Activated T-cell treated with anti-CD3 and anti-CD28 coated beads, Interleukin-2, amount 50 U/mL, for 24 hours (primary cell): Measurements from ENCODE around the gene TLR3.

Experiments used
- DNase-seq: peaks from one replicate; pipeline ENCODE4 v3.0.0-alpha.2; 2020
- H3K27ac Mint-ChIP-seq: 2 replicates; pipeline ENCODE4 v1.8.0; 2020; ENCODE audit warnings: mild to moderate bottlenecking, mixed read lengths
- H3K27me3 Mint-ChIP-seq: 2 replicates; pipeline ENCODE4 v1.8.0; 2020; ENCODE audit warnings: mixed read lengths
- H3K36me3 Mint-ChIP-seq: 2 replicates; pipeline ENCODE4 v1.8.0; 2020; ENCODE audit warnings: low read depth, mixed read lengths
- H3K4me1 Mint-ChIP-seq: 2 replicates; pipeline ENCODE4 v1.8.0; 2020; ENCODE audit warnings: low read depth, mixed read lengths
- H3K4me3 Mint-ChIP-seq: 2 replicates; pipeline ENCODE4 v1.8.0; 2020; ENCODE audit warnings: mild to moderate bottlenecking, moderate library complexity, mixed read lengths
- H3K9me3 Mint-ChIP-seq: 2 replicates; pipeline ENCODE4 v1.8.0; 2020; ENCODE audit warnings: mixed read lengths

Gene TLR3

DNA sequence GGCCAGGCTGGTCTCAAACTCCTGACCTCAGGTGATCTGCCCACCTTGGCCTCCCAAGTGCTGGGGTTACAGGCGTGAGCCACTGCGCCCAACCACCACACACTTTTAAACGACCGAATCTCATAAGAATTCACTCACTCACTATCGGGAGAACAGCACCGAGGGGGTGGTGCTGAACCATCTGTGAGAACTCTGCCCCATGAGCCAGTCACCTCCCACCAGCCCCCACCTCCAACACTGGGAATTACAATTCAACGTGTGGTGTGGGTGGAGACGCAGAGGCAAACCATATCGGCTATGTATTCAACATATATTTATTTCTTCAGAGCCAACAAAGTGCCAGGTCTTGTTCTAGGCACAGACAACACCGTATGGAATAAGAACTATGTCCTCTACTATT, 3.6 kb downstream of the TLR3 start:
- Mint-ChIP-seq H3K27me3 (no peaks in the 10 kb centered on the region), H3K9me3 (no peaks in the 10 kb centered on the region), H3K4me1 (peaks cover 18% of the 10 kb centered on the region), H3K36me3 (no peaks in the 10 kb centered on the region), H3K27ac (no peak overlapping the region), H3K4me3 (no peak overlapping the region)
- no peak for DNase-seq

DNA sequence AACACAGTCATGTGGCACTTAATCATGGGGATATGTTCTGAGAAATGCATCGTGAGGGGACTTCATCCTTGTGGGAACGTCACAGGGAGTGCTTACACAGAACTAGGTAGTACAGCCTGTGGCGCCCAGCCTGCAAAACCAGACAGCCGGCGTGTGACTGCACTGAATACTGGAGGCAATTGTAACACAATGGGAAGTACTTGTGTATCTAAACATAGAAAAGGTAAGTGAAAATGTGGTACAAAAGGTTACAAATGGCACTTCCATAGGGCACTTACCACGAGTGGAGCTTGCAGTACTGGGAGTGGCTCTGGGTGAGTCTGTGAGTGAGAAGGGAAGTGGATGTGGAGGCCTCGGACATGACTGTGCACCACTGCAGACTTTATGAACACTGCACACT, 5.2 kb downstream of the TLR3 start:
- H3K4me1 Mint-ChIP-seq, result peaks cover 7% of the 10 kb centered on the region
- DNase-seq, result no peak
- H3K9me3 Mint-ChIP-seq, result no peaks in the 10 kb centered on the region

DNA sequence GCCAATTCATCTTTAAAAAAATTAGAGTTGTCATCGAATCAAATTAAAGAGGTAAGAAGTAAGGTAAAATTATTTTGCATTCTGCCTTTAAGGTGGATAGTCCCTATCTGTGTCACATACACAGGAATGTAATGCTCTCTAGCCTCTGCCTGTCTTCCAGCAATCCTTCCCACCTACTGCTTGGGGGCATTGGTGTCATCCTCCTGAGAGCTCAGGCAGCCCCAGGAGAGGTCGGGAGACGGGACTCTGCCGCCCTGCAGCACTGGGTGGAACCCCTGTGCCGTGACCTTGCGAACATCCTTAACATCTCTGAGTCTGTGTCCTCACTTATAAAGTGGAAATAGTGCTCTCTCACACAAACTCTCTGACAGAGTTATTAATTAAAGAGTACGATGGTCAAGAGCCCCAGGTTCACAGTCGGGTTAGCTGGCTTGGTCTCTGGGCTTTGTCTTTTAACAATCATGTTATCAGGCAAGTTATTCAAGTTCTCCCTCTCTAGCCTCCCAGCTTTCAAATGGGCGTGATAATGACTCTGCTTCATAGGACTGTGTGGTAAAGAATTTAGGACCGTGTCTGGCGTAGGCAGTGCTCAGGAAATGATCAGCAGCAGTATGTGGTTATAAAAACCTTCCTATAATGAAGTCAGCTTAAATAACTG, 10.2 kb downstream of the TLR3 start:
- DNase-seq, result no peak
- H3K27ac Mint-ChIP-seq, result no peak overlapping the region
- H3K4me3 Mint-ChIP-seq, result no peak overlapping the region
- H3K4me1 Mint-ChIP-seq, result no peaks in the 10 kb centered on the region
- H3K9me3 Mint-ChIP-seq, result no peaks in the 10 kb centered on the region
- no peaks in the 10 kb centered on the region for H3K36me3 Mint-ChIP-seq
- peaks cover 6% of the 10 kb centered on the region for H3K27me3 Mint-ChIP-seq

More for the DNA sequence above, 5.2 kb downstream of the TLR3 start:
- H3K27me3 Mint-ChIP-seq, result no peaks in the 10 kb centered on the region
- no peaks in the 10 kb centered on the region for H3K36me3 Mint-ChIP-seq
- no peak overlapping the region for H3K4me3 Mint-ChIP-seq
- H3K27ac Mint-ChIP-seq, result no peak overlapping the region

DNA sequence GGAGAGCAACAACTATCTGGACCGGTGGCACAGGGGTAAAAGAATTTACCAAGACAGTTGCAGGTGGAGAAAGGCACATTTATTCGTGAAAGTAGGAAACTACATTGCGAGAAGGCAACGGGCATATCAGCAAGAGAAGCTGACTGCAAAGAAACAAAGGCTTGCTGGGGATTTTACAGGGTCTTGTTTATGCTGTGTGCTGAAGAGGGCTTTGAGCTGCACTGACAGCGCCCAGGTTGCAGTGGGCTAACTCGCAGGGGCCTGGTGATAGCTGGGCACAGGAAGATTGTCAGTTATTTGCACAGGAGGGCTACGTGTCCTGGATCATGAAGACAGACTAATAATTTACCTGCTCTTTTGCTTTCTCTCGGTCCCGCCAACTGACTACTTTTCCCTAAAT, 10.7 kb downstream of the TLR3 start:
- DNase-seq, result no peak
- H3K27me3 Mint-ChIP-seq, result peaks cover 6% of the 10 kb centered on the region
- H3K9me3 Mint-ChIP-seq, result no peaks in the 10 kb centered on the region
- H3K27ac Mint-ChIP-seq, result no peak overlapping the region
- H3K4me3 Mint-ChIP-seq, result no peak overlapping the region
- no peaks in the 10 kb centered on the region for H3K36me3 Mint-ChIP-seq
- no peaks in the 10 kb centered on the region for H3K4me1 Mint-ChIP-seq

DNA sequence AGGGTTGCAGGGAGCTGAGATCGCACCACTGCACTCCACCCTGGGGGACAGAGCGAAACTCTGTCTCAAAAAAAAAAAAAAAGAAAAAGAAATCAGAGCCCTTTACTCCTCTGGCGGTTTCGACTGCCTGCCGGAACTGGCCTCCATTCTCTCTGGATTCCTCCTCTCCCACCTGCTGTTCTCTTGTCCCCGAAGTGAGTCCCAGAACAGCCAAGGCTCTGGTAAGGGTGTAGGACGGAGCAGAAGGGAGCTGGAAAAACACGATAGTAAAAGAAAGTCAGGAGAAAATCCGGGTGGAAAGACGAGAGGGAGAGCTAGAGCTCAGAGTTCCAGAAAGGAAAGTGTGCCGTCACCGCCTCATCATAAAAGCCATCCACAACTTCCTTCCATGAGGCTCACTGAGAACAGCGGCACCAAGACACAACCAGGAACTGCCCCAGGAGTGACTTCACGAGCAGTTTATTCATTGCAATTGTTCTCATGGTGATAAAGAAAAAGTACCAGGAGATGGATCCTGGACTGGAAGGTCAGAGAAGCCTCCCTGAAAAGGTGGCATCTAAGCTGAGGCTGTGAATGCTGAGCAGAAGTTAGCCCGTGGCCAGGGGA, 12.3 kb downstream of the TLR3 start:
- no peak for DNase-seq
- Mint-ChIP-seq H3K9me3 (no peaks in the 10 kb centered on the region), H3K4me3 (no peak overlapping the region), H3K27me3 (peaks cover 6% of the 10 kb centered on the region), H3K27ac (no peak overlapping the region), H3K4me1 (no peaks in the 10 kb centered on the region), H3K36me3 (no peaks in the 10 kb centered on the region)

DNA sequence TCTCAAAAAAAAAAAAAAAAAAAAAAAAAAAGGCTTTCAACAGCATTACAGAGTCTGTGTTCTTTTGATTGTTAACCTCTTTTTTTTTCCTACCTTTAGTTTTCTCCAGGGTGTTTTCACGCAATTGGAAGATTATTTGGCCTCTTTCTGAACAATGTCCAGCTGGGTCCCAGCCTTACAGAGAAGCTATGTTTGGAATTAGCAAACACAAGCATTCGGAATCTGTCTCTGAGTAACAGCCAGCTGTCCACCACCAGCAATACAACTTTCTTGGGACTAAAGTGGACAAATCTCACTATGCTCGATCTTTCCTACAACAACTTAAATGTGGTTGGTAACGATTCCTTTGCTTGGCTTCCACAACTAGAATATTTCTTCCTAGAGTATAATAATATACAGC, 13.3 kb downstream of the TLR3 start:
- no peaks in the 10 kb centered on the region for H3K4me1 Mint-ChIP-seq
- H3K27me3 Mint-ChIP-seq, result peaks cover 7% of the 10 kb centered on the region
- H3K27ac Mint-ChIP-seq, result no peak overlapping the region
- no peaks in the 10 kb centered on the region for H3K9me3 Mint-ChIP-seq
- no peak overlapping the region for H3K4me3 Mint-ChIP-seq
- no peak for DNase-seq
- no peaks in the 10 kb centered on the region for H3K36me3 Mint-ChIP-seq

DNA sequence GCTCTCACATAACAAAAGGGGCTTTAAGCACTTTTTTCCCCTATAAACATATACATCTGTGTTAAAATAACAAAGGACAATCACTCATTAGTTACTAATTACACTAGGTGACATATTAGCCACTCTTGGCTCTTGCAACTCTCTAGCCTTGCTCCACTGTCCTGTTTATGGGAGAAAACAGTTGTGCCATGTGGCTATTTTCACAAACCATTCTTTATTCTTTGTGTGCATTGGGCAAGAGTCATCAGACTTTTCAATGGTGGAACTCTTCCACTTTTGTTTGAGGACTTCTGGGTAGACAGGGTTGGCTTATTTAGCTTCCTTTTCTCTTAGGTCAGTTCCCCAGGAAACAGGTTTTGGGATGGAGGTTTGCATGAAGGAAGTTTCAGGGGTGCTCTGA, 19.6 kb downstream of the TLR3 start:
- Mint-ChIP-seq H3K4me1 (no peaks in the 10 kb centered on the region), H3K4me3 (no peak overlapping the region), H3K36me3 (no peaks in the 10 kb centered on the region), H3K9me3 (no peaks in the 10 kb centered on the region), H3K27ac (no peak overlapping the region), H3K27me3 (peaks cover 14% of the 10 kb centered on the region)
- no peak for DNase-seq

DNA sequence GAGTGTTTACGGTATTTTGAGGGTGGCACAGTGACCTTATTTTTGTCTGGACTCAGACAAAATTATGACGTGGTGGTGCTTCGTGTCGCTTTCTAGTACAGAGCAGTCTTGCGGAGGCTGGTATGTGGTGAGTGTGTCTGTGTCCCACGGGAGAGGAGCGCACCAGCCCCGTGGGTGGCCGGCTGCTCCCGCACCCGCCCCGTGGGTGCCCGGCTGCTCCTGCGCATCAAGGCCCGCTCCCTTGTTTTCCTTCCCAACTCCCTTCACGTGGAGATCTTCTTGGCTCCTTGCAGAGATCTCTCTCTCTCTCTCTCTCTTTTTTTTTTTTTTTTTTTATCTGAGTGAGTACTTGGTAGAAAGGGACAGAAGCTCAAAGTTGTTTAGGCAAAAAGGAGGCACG, 23.3 kb downstream of the TLR3 start:
- no peak for DNase-seq
- Mint-ChIP-seq H3K4me1 (no peaks in the 10 kb centered on the region), H3K9me3 (no peaks in the 10 kb centered on the region), H3K36me3 (no peaks in the 10 kb centered on the region), H3K4me3 (no peak overlapping the region), H3K27ac (no peak overlapping the region), H3K27me3 (peaks cover 25% of the 10 kb centered on the region)

DNA sequence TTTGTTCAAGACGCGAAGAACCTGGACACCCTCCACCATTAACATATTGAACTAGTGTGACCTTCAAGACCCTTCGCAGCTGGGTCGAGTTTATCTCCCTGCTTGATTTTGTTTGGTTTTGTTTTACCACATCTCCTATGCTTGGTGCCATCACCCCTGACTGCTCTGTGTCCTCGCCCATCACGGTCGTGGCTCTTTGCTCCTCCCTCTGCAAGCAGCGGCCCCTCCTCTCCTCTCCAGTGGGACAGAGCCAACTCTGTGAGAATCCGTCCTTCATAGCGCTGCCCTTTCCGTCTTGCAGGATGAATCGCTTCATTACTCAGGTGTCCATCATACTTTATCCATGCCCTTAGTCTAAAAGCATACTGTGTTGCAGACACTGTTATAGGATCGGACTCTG, 26.4 kb downstream of the TLR3 start:
- Mint-ChIP-seq H3K4me3 (no peak overlapping the region), H3K4me1 (no peaks in the 10 kb centered on the region), H3K36me3 (no peaks in the 10 kb centered on the region), H3K27me3 (peaks cover 18% of the 10 kb centered on the region), H3K9me3 (no peaks in the 10 kb centered on the region), H3K27ac (no peak overlapping the region)
- no peak for DNase-seq

DNA sequence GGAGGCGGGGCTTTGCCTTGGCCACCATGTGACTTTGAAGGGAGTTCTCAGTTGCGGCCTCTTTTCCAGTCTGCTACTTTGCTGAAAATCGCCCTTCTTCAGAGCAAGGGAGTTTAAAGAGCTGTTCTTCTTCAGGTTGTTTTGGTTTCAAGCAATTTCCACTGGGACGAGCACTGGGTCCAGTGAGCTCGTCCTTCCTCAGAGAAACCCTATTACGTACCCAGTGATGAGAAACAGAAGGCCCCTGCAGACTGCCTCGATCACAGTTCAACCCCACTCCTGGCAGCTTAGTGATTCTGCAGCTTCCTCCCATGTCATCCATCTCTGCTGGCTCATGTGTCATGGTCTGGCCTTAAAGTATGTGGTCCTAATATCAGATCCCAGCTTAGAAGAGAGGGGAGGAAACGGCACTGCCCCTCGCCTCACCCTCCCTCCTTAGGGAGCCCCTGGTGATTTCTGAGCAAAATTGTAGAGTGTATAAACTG, 27.8 kb downstream of the TLR3 start:
- Mint-ChIP-seq H3K4me3 (no peak overlapping the region), H3K27me3 (peaks cover 28% of the 10 kb centered on the region), H3K9me3 (no peaks in the 10 kb centered on the region), H3K36me3 (no peaks in the 10 kb centered on the region), H3K27ac (no peak overlapping the region), H3K4me1 (no peaks in the 10 kb centered on the region)
- no peak for DNase-seq

DNA sequence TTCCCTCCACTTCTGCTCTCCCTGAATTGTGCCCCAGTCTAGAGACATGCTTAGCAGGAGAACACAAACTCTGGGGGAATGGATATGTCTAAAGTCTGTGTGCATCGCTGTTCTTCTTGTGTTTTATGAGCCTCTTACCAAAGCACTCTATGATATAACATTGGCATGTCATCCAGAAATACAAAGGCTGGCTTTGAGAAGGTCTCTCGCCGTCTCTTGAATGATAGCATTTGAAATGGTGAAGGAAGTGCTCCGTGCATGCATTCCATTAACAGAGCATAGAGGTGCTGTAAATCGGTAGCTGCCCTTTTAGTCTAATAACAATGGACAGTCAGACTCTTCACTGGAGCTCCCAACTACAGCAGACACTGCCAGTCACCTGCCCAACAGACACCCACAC, 28.4 kb downstream of the TLR3 start:
- H3K4me1 Mint-ChIP-seq, result no peaks in the 10 kb centered on the region
- no peaks in the 10 kb centered on the region for H3K9me3 Mint-ChIP-seq
- no peaks in the 10 kb centered on the region for H3K36me3 Mint-ChIP-seq
- no peak for DNase-seq
- peaks cover 32% of the 10 kb centered on the region for H3K27me3 Mint-ChIP-seq
- H3K27ac Mint-ChIP-seq, result no peak overlapping the region
- H3K4me3 Mint-ChIP-seq, result no peak overlapping the region

DNA sequence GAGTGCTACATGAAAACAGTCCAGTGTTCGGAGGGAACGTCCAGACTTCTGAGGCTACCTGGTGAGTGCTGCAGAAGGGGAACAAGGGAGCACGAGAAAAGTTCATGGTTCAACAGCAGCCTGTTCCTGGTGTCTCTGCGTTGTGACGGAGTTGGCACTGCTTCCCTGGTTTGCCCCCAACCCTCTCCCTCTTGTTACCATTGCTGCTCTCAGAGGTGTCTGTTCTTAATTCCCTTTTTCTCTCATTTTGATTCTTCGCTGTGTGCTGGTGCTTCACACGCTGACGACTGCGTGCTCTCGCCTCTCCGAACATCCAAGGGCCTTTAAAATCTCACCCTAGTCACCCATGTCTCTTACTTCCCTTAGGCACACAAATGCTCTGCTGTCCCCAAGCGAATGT, 34.0 kb downstream of the TLR3 start:
- no peak overlapping the region for H3K4me3 Mint-ChIP-seq

DNA sequence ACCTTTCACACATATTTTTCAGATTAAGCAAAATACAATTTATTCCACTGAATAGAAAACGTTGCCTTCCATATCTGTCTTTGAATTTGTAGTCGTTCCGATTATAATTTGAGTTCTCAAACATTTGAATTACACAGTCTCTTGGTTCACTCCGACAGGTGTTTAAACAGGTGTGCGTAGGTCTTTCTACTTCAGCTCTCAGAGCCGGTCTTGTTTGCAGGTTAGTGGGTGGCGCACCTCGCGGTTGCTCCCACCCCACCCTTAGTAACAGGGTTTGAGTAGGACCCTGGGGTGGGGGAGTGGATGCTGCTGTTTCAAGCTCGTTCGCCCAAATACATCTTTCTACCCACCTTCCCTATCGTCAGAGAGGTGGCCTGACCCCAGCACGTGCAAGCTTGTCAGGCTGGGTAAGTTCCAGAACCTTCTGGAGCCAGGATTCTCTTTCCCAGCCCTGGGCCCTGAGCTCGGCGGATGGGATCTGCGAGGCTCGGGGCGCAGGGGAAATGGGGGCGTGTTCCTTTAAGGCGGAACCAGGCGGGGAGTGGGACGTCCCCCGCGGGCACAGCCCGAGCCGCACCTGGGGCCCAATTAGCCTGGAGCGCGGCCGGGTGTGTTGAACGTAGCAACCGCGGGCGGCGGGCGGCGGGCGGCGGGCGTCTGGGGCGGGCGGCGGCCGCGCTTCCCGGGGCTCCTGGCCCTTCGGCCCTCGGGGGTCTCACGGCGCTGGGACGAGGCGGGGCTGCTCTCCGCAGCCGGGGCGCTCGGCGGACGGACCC, 35.3 kb downstream of the TLR3 start, which contains the start of gene FAM149A:
TSS of gene FAM149A (plus strand) at position 591 of the 776 bp plus-strand sequence.
- peaks cover 77% of the 10 kb centered on the region for H3K27me3 Mint-ChIP-seq
- peak within 1 kb of the TSS; percentile 63 for H3K4me3 Mint-ChIP-seq
- no peaks in the 10 kb centered on the region for H3K36me3 Mint-ChIP-seq
- H3K4me1 Mint-ChIP-seq, result peaks cover 8% of the 10 kb centered on the region
- peak; percentile 56 for DNase-seq
- no peak within 1 kb of the TSS for H3K27ac Mint-ChIP-seq
- H3K9me3 Mint-ChIP-seq, result no peaks in the 10 kb centered on the region

More for the DNA sequence above, 34.0 kb downstream of the TLR3 start:
- Mint-ChIP-seq H3K27me3 (peaks cover 64% of the 10 kb centered on the region), H3K36me3 (no peaks in the 10 kb centered on the region), H3K4me1 (peaks cover 8% of the 10 kb centered on the region), H3K27ac (no peak overlapping the region), H3K9me3 (no peaks in the 10 kb centered on the region)
- no peak for DNase-seq

DNA sequence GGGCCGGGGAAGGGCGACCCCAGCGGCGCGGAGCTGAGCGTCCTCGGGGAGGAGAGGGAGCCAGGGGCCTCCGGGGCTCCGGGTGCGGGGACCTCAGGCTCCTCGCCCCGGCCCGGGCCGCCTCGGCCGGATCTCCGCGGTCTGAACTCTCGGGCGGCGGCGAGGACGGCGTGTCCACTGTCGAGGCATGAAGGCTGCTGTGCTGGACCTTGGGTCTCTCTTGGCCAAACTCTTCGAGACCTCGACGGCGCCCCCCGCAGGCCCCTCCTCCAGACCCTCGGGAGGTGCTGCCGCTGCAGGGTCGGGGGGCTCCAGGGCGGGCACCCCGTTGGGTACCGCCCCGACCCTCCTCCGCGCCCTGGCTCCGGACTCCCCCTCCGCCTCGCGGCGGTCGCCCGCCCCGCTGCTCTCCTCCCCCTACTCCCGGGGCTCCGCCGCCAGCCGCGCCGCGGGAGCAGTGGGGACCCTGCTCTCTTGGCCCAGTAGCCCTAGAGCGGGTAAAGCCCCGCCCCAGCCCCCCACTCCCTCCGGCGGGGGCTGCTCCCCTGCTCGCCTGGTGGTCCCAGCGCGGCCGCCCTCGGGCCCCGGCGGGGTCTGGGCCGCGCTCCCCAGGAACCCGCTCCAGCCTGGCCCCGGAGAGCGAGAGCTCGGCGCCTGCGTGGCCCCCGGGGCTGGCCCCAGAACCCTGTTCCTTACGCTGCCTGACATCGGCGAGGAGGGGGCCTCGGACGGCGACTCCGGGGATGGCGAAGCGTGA, 36.1 kb downstream of the TLR3 start:
- Mint-ChIP-seq H3K9me3 (no peaks in the 10 kb centered on the region), H3K27me3 (peaks cover 80% of the 10 kb centered on the region), H3K4me1 (peaks cover 8% of the 10 kb centered on the region), H3K27ac (no peak overlapping the region), H3K36me3 (no peaks in the 10 kb centered on the region), H3K4me3 (peak overlapping the region; percentile 63)
- DNase-seq, result peak; percentile 31
